Stimulated activated CD4-positive, alpha-beta T cell treated with anti-CD3 and anti-CD28 coated beads, Interleukin-4, amount 100 ng/mL, for 24 hours (primary cell): ENCODE data around the gene DNAJB8.

ENCODE experiments used
- DNase-seq: peaks from one replicate; pipeline ENCODE4 v3.0.0-alpha.2; 2020

Gene DNAJB8

DNA sequence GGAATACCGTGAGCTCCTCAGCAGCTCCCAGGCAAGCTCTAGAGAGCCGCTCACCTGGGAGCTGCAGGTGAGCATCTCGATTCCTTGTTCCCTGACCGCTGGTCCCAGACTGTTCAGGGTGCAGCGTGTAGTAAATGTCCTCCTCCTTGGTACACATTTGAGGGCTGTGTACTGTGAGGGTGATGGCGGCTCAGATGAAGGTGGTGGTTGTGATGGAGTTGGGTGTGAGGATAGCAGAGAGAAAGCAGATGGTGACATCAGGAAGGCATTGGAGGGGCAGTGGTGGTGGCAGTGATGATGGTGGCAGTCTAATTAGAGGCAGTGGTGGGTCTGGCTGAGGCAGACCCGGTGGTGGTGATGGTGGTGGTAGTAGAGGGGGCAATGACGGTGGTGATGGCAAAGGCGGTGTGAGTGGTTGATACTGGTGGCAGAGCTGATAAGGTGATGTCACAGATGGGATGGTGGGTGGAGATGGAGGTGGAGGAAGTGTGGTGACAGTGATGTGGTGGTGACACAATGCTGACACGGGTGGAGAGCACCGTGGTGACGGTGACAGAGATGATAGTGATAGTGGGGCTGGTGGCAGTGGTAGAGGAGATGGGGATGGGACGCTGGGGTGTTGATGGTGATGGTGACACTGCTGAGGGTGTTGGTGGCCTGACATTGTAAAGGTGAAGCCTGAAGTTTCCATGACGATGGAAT, at the start of gene DNAJB8:
Gene DNAJB8, minus strand, starts transcription at position 51 of the 702 bp plus-strand sequence. CDS start 3,645 bp downstream, outside the sequence.
- DNase-seq = peak; percentile 39

DNA sequence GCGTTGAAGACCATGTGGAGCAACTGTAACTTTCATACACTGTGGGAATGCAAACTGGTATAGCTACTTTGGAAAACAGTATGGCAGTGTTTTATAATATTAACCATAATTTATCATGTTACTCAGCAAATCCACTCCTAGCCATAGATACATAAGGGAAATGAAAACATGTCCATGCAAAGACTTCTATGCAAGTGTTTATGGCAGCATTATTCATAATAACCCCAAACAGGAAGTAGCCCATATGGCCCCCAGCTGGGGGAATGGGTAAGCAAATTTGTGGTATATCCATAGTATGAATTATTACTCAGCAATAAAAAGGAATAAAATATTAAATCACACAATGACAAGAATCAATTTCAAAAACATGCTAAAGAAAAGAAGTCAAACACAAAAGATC, 49.3 kb upstream of the DNAJB8 start:
- no peak for DNase-seq

GRCh38 chr3:128508852-128509251, 42.2 kb upstream of the DNAJB8 start:
- no peak for DNase-seq

DNA sequence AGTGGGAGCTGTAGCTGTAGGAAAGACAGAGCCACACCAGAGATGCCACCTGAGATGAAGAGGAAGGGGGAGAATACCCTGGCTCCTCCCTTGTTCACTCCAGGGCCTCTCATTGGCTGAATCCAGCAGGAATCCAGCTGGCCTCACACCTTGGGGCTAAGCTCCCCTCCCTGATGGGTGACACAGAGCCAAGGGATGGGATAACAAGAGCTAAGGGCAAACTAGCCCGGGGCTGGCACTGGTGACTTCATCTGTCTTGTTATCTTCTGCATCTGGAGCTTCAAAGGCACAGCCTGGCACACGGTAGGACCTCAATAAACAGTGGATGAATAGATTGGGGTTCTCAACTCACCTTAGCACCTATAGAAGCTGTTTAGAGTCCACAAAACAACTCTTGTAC, 40.1 kb upstream of the DNAJB8 start:
- no peak for DNase-seq

DNA sequence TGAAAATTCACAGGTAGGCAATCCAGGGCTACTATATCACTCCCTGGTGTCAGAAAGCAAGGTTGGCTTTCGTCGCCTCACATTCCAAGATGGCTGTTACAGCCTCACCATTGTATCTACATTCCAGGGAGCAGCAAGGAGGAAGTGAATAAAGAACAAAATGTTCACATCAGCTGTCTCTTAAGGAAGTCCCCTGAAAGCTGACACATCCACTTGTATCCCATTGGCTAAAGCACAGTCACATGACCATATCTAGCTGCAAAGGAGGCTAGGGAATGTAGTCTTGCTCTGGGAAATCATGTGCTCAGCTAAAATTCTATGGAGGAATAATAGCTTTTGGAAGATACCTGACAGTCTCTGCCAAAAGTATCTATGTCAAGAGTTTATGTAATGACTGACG, 39.1 kb upstream of the DNAJB8 start:
- DNase-seq = no peak

GRCh38 chr3:128504963-128505730, 38.5 kb upstream of the DNAJB8 start:
- DNase-seq = no peak

- DNase-seq = no peak
Observed at GRCh38 chr3:128504533-128504915, 37.8 kb upstream of the DNAJB8 start.

- no peak for DNase-seq
Observed at GRCh38 chr3:128503751-128504532, 37.3 kb upstream of the DNAJB8 start.

GRCh38 chr3:128503164-128503651, 36.5 kb upstream of the DNAJB8 start:
- no peak for DNase-seq

GRCh38 chr3:128502712-128503111, 36.0 kb upstream of the DNAJB8 start:
- no peak for DNase-seq

GRCh38 chr3:128501431-128501830, 34.7 kb upstream of the DNAJB8 start:
- DNase-seq = no peak

DNA sequence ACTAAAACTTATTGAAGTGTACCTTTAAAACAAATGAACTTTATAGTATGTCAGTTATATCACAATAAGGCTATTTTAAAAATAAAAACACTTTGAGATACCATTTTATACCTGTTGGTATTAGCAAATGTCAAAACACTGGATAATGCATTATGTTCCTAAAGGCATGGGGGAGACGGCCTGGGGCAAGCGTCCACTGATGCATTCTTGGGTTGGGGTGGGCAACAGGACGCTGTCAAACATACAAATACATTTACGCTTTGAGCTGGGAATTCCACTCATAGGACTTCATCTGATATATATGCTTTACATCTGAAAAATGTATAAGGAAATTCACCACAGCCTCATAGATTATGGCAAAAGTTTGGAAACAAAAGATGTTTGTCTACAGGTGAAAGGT, 33.9 kb upstream of the DNAJB8 start:
- no peak for DNase-seq

- no peak for DNase-seq
Observed at GRCh38 chr3:128499724-128500275, 33.1 kb upstream of the DNAJB8 start.

DNA sequence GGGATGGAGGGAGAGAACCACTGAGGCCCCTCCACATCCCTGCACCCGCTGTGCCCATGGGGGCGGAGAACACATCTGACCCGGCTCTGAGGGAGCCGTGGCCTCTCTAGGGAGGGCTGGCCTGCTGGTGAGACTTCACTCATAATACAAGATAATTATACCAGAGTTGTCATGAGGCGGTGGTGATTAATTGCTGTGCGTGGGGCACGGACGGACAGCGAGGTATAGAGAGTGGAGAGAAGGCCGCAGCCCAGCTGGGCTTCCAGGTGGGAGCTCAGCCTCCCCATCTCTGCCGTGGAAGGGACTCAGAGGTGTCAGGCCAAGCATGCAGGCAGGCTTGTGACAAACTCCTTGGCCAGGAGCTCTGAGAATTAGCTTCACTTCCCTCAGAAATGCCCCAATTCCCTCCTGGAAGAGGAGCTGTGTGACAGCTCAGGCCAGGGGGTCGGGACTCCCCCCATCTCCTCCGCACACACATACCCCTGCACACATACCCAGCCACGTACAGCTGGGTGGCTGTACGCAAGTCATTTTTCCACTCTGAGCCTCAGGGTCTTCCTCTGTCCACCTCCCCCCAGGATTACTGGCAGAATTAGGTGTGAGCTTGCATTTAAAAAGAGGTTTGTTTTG, 32.3 kb upstream of the DNAJB8 start:
- DNase-seq = no peak

GRCh38 chr3:128498127-128498626, 31.5 kb upstream of the DNAJB8 start:
- no peak for DNase-seq

GRCh38 chr3:128497305-128498126, 30.8 kb upstream of the DNAJB8 start:
- peak; percentile 64 for DNase-seq

- no peak for DNase-seq
Observed at GRCh38 chr3:128496602-128497304, 30.1 kb upstream of the DNAJB8 start.

- DNase-seq = no peak
Observed at GRCh38 chr3:128496019-128496601, 29.4 kb upstream of the DNAJB8 start.

GRCh38 chr3:128495435-128495970, 28.8 kb upstream of the DNAJB8 start:
- DNase-seq = no peak

DNA sequence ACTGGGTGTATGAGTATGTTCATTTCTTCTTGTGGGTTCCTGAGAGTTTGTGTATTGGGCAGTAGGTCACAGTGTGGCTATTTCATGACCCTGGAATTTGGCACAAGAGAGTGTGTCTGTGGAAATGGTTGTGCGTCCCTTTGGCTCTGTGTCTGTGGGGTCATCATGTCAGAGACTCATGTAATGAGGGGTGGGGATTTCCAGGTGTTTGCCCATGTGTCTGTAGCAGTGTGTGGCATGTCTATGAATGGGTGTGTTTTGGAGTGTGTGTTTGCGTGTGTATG, 27.6 kb upstream of the DNAJB8 start:
- DNase-seq = no peak
